A549 treated with AZD9567 at 1 μM for 4 hours (cell line): ENCODE results near the gene DOK7. TPM values are rescaled to one million over a fixed set of nuclear protein-coding genes. Genes with fewer than 3 reads are reported as not detected.

Experiments
- total RNA-seq: library from RNA; stranded (reverse); fragments of 200-300 nt; extraction: Qiagen RNA extraction; gene quantifications from 5 replicates; pipeline ENCODE4 v1.2.3, GENCODE V29; 2022; ENCODE audit not compliant: insufficient read depth

The DOK7 gene
- 0.06 to 0.37 TPM (median 0.22 TPM) in 4 of 5 replicates, not detected in the other for total RNA-seq

GRCh38 chr4:3462790-3463415, at the start of gene DOK7:
DOK7 (plus strand) TSS chr4:3463306; CDS start chr4:3463376, 70 bp downstream.

GRCh38 chr4:3441501-3442459, 21.3 kb upstream of the DOK7 start, which contains the start of gene HGFAC:
HGFAC (plus strand) TSS chr4:3441968; CDS start chr4:3442002, 34 bp downstream.

GRCh38 chr4:3531879-3532750, 69.0 kb downstream of the DOK7 start, which contains the start of gene LRPAP1:
LRPAP1 (minus strand) TSS chr4:3532422; CDS start chr4:3532412, 10 bp downstream.

Other genes with a start within 250 kb of the DOK7 start
- 0.13 to 0.28 TPM (median 0.15 TPM) in 4 of 5 replicates, not detected in the other for gene MSANTD1, start 214.1 kb upstream of the DOK7 start, total RNA-seq
- gene RGS12, start 170.3 kb upstream of the DOK7 start, total RNA-seq: 10.4 to 15.2 TPM (median 10.9 TPM) in 5 replicates
- 0.12 to 0.19 TPM (median 0.17 TPM) in 4 of 5 replicates, not detected in the other for gene HGFAC, start 21.3 kb upstream of the DOK7 start, total RNA-seq
- 130 to 137 TPM (median 135 TPM) in 5 replicates for gene LRPAP1, start 69.1 kb downstream of the DOK7 start, total RNA-seq